NCI-H345 (cell line): ENCODE results near the gene LRRIQ4.

Experiments used
- DNase-seq: peaks from one replicate; lab custom pipeline; 2025; lab: John Stamatoyannopoulos, UW

LRRIQ4 gene

DNA sequence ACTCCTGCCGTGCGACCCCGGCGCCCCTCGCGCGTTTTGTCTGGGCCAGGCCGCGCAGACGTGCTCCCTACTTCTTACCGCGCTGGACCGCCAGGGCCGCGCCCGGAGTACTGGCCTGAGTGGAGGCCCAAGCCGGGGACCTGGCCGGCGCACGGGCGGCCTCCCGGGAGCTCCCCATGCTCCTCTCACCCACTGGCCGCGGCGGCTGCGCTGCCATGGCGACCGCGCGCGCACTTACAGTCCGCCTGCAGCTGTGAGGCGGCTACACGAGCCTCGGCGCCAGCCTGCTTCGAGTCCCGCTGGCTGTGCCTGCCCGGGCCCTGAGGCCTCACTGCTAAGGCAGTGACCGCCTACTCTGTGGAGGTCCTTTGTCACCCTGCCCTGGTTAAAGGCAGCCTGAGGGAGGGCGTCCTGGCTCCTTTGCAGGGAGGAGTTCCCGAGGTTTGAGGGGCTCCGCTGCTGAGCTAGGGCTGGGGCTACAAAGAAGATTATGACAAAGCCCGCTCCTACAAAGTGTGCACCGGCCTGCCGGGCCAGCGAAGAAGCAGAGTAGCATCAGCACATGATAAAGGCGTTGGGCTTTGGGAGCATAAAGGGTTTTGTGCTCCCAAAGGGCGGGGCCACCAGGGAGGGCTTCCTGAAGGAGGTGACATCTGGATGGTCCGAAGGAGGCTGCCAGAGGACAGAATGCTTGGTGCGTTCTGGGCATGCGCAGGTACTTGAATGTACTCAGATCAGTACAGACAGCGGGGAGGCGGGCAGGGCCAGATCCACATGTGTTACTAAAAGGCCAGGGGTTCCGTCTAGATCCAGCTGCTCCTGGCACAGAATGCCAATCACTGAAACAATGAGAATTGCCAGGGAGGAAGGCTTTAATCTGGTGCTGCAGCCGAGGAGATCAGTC is at the start of gene LRRIQ4, which contains the start of gene LRRC34:
Gene LRRIQ4 (plus strand): TSS at position 539 of the 904 bp plus-strand sequence. CDS start 9,052 bp downstream, outside the sequence.
Gene LRRC34 (minus strand): TSS at position 573 of the 904 bp plus-strand sequence. CDS start 356 bp downstream, at position 217.
- peak; percentile 70 for DNase-seq

DNA sequence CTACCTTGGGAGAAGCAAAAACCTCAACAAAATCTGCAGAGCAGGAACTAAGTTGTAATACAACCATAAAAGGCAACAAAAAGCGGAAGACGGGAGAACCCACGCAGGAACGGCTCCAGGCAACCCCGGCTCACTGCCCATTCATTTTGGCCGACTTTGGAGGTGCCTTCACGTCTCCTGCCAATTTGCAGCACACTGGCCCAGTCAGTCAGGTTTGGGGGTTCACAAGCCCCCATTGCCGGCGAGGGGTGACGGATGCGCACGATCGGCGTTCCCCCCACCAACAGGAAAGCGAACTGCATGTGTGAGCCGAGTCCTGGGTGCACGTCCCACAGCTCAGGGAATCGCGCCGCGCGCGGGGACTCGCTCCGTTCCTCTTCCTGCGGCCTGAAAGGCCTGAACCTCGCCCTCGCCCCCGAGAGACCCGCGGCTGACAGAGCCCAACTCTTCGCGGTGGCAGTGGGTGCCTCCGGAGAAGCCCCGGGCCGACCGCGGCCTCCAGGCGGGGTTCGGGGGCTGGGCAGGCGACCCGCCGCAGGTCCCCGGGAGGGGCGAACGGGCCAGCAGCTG is 48.3 kb upstream of the LRRIQ4 start:
- no peak for DNase-seq

DNA sequence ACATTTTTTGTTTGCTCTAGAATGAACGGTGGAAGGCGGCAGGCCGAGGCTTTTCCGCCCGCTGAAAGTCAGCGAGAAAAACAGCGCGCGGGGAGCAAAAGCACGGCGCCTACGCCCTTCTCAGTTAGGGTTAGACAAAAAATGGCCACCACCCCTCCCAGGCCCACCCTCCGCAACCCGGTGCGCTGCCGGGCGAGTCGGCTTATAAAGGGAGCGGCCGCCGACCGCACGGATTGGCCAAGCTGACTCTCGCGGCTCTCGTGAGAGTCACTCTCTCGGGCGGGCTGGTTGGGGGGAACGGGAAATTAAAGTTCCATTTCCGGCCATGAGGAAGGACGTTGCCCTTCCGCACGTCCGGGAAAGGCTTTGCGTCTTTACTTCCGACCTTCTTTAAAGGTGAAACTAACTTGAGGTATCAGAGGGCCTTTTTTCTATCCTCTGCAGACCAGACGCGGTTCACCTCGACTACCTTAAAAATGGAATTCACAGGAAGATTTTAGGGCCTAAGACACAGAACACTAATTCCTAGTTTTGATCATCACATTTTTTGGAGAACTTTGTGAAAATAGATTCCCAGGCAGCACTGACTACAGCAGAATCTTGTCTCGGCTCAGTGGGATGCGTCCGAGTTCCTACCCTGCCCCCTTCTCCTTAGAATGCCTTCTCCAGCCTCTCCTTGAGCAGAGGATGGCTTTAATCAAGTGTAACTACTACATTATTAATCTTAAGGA is 47.6 kb upstream of the LRRIQ4 start, which contains the start of gene TERC:
Gene TERC (minus strand): TSS at position 179 of the 731 bp plus-strand sequence.
- peak; percentile 86 for DNase-seq

DNA sequence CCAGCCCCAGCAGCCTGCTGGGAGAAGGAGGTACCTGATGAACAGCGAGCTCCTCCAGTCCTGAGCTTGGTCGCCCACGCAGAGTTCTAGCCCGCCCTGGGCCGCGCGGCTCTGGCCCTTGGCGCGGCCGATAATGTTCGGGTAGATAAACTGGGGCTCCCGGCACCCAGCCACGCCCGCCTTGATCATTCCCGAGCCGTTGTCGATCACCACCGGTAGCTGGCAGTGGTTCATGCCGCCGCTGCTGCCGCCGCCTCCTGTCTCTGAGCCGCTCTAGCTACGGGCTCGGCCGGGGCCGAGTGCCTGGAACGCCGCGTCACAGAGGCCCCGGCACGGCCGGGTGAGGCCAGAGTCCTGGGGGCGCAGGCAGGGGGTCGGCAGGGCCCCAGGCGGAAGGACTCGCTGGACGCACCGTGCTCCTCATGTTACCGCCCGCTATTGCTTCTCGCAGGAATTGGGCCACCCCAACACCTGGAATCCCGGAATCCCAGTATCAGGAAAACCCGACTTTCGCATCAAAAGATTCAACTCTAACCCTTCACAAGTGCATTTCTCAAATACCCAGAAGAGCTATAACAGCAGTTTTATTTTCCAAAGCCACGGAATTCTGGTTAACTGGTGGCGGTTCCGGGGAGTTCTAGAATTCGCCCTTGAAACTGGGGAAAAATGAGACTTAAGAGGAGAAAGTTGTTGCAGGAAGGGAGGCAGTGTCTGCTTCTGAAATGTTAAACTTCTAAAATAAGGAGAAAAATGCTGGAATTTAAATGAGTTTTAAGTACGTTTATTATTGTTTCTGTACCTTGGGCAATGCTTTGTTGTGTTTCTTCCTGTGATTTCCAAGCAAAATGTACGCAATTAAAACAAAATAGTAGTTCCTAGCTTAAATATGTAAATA is 43.1 kb upstream of the LRRIQ4 start, which contains the start of gene ACTRT3:
Gene ACTRT3 (minus strand): TSS at position 275 of the 895 bp plus-strand sequence. CDS start 41 bp downstream, at position 234.
- DNase-seq = no peak

DNA sequence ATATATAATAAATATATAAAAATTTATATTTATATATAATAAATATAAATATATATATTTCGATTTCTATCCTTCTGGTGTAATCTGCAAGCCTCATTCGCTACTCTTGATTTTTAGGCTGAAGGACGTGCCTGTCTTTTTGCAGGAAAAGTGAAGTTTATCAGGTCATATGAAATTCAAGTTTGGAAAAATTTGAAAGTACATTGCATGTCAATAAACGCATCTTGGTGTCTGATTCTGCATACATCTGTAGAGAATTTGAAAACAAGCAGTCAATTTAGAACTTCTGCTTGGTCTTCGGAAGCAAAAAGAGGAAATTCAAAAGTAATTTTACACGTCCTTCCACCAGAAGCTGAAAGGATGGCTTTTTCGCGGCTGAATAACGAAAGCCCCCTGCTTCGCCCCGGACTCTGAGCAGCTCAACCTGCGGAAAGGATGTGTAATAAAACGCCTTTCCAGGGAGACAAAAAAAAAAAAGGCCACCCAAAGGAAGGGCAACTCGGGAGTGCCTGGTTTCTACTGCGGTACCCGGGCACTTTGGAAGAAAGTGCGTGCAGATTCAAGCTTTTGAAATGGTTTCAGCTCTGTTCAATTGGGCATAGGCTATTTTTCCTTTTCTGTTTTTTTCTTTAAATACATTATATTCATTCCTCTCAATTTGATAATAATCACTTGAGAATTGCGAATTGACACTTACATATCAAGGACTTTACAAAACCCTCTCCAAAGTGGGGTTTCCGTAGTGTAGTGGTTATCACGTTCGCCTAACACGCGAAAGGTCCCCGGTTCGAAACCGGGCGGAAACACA is 41.0 kb upstream of the LRRIQ4 start:
- peak; percentile 73 for DNase-seq

DNA sequence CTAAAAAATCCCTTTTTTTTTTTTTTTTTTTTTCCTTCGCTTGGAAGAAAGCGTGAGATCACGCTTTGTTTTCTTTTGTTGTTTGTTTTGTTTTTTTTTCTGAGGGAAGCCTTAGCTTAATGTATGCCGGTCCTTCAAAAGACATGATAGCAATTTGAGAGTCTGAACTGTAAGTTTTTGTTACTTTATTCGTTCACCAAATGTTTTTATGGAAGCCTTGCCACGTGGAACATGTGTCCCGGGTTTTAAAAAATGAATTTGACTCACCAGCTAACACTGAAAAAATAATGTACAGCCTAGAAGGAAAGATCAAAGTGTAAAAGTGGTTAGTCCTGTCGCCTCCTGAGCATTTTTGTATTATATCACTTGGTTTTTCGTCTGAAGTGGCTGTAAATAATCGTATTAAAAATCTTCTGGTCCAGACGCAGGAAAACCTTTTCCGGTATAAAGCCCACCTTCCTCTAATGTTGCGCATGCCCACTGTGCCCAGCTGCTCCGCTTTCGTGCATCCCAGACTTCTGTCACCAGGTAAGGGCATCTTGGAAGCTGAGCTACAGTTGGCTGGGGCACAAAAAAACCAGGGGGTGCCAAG is 40.3 kb upstream of the LRRIQ4 start:
- peak; percentile 88 for DNase-seq

DNA sequence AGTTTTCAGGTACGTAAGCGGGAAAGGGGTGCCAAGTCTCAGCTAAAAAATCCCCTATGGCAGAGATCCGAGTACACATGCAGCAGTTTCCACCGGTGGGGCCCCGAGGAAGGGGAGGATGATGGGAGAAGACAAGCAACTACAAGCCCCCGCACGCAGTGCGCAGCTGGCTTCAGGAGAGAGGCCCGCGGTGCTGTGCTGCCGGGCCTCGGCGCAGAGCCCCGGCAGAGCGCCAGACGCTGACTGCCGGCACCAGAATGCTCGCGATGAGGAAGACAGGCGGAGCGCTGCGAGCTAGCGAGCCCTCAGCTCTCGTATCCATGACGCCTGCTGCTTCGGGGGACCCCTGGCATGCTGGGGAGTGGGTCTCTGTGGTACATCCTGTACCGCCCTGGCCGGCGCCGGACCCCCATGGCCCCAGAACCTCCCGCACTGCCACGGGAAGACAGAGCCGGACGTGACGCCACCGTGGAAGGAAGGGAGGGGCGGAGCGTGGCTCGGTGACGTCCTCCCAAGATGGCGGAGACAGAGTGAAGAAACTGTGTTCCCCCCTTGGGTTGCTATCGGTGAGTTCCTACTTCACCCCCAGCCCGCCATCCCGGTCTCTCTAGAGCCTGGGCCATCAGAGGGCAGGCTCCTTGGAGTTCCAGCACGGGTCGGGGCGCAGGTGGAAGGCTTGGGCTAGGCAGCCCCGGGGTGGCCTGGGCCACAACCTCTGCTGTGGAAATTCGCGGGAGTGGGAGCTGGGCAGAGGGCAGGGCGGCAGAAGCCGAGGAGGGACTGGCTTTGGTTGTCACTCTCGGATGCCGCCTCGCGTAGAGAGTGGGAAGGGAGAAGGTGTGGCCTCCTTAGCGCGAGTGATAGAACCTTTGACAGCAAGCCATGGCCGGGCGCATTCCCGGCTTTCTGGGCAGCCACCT is 39.5 kb upstream of the LRRIQ4 start, which contains the start of gene MYNN:
Gene MYNN (plus strand): TSS at position 500 of the 920 bp plus-strand sequence. CDS start 900 bp downstream, outside the sequence.
- peak; percentile 81 for DNase-seq

DNA sequence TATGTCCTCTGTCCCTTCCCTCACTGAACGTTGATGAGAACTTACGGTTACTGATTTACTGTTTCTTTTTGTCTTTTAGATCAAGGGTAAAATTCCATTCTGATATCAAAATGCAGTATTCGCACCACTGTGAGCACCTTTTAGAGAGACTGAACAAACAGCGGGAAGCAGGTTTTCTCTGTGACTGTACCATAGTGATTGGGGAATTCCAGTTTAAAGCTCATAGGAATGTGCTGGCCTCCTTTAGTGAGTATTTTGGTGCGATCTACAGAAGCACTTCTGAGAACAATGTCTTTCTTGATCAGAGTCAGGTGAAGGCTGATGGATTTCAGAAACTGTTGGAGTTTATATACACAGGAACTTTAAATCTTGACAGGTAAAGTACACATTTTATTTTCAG is 38.5 kb upstream of the LRRIQ4 start:
- no peak for DNase-seq

DNA sequence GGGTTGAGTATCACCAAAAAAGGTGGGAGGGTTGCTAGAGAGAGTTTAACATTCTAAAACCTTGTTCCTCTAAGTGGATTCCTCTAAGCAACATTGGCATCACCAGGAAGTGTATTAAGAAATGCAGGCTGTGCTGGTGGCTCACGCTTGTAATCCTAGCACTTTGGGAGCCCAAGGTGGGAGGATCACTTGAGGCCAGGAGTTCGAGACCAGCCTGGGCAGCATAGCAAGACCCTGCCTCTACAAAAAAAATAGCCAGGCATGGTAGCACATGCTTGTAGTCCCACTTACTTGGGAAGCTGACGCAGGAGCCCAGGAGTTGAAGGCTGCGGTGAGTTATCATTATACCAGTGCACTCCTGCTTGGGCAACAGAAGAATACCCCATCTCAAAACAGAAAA is 34.8 kb upstream of the LRRIQ4 start:
- no peak for DNase-seq

DNA sequence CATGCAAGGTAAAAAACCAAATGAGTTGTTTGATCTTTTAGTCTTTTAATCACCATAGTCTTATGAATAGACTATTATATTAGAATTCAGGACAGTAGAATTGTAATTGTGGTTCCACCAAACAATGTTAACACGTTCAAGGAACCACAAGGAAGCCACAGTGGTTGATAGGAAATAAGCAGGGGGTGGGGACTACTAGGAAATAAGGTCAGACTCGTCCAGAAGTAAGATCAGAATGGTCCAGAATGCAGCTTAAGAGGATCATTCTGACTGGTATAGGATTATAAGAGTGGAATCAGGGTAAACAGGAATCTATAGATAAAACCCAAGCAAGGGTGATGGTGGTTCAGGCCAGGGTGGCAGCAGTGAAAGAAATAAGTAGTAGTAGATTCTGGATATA is 31.9 kb upstream of the LRRIQ4 start:
- DNase-seq = no peak

DNA sequence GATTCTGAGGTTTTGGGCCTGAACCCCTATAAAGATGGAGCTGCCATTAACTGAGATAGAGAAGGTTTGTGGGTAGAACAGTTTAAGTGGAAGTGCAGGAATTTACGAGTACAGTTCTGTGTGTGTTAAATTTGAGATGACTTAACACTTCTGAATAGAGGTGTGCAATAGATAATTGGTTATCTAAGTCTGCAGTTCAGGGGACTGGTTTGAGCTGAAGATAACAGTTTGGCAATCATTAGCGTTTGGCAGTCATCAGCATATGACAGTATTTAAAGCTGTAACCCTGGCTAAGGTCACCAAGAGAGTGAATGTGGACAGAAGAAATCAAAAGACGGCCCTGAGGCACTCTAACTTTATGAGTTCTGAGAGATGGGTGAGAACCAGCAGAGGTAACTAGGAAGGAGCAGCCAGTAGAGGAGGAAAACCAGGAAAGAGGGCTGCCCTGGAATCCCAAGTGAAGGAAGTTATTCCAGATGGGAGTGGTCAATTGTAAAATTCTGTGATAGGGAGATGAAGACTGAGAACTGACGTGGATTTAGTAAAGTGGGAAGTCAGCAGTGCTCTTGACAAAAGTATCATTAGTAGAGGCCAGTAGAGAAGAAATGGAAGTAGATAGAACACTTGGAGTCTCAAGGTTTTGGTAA is 31.3 kb upstream of the LRRIQ4 start:
- no peak for DNase-seq

DNA sequence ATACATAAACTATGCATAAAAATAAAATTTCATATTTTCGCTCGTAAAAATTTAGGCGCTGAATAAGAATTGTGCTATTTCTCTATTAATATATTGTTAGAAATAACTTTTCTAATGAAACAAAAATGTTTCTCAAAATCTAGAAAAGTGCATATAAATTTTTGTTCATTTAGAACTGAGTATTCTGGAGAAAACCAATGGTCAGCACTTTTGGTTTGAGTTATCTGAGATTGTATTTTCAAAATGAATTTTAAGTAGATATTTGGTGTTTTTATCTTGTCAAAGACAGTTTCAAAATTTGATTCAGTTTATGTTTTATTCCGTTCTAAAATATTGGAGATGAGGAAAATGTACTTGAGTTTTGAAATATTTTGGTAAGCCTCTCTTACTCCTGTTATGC is 25.6 kb upstream of the LRRIQ4 start:
- DNase-seq = no peak

DNA sequence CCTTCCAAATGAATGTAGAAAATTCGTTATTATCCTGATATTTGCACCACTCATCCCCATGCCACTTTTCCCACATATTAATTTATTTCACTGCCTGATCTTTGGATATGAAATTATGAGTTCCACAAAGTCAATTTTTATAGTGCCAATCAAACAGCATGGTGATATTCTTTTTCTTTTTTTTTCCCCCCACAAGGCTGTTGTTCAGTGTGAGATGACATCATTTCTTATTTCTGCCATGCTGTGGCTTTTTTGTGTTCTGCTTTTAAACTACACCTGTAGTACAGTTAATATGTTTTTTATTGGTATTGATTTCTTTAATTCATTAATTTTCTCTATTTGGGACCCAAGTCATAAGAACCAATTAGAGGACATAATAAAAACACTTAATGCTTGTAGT is 24.9 kb upstream of the LRRIQ4 start:
- DNase-seq = no peak

DNA sequence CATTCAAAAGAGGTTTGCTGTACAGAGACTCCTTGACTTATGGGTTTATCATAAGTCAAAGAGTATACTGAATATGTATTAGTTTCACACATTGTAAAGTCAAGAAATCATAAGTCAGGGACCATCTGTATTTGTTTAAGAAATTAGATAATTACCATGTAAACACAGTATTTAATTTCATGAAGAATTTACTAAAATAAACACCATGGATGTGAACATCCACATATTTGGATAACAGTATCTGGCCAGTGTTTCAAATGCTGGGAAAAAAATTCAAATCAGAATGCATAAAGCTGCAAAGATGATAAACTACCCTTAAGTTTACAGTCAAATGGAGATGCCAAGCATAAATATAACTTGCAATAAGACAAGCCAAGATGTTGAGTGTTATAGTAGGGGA is 22.5 kb upstream of the LRRIQ4 start:
- DNase-seq = no peak

DNA sequence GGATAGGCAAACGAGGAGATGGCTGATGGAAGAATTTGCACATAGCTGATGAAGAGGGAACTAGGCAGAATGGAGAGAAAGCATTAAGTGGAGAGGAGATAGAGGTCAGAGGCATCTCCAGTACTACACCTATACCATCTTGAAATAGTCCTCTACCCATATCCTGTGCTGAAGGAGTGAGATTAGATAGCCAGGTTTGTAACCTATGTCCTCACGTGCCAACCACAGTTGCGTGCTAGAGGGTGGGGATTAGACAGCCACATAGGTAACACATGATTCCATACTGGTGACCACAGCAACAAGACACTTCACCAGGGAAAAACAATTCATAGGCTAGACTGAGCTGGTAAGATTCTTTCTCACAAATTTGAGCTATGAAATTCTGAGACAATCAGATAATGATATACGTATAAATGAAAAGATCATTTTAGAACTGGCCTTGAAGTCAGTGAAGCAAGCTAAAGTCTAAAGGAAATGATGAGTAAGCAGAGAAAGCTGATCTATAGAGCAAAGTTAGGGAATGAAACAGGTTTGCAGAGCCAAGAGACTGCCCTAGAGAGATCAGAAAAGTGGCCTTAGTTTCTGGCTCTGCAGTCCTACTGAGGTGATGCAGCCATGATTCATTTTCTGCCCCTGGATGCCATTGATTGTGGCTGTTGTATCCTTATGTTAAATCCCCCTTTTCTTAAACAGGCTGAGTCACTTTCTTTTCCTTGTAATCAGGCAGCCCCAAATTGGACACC is 21.8 kb upstream of the LRRIQ4 start:
- no peak for DNase-seq

DNA sequence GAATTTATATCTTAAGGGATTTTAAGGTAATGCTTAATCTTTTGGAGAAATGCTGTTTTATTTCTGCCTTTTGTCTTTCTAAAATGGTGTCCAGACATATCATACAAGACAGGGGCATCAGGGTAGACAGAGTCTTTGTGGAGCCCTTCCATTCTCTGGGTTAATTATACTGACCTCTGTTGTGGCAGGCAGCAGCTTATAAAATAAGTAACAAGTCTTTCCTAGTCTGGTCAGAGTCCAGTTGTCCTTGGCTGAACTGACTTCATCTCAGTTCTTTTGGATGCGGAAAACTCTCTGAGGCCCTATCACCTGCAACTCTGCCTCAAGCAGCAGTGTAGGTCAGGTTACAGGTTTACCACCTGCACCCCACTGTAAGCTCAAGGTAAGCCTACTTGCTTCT is 20.3 kb upstream of the LRRIQ4 start:
- no peak for DNase-seq

DNA sequence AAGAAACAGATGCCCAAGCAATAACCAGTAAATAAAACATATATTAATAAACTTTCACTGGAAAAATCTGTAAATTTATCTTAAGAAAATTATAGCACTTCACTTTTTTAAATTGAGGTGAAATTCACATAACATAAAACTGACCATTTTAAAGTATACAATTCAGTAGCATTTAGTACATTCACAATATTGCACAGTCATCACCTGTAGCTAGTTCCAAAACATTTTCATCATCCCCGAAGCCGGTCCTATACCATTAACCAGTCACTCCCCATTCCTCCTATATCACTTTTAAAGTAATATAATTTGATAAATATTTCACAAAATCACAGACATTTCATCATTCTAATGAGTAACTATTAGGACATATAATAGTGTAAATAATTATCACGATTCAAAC is 8.0 kb upstream of the LRRIQ4 start:
- no peak for DNase-seq
